ENCODE results near the gene TMEM107.
A peak's percentile ranks its signal among the peaks of the same experiment; 100 is the strongest.

TMEM107 gene

DNA sequence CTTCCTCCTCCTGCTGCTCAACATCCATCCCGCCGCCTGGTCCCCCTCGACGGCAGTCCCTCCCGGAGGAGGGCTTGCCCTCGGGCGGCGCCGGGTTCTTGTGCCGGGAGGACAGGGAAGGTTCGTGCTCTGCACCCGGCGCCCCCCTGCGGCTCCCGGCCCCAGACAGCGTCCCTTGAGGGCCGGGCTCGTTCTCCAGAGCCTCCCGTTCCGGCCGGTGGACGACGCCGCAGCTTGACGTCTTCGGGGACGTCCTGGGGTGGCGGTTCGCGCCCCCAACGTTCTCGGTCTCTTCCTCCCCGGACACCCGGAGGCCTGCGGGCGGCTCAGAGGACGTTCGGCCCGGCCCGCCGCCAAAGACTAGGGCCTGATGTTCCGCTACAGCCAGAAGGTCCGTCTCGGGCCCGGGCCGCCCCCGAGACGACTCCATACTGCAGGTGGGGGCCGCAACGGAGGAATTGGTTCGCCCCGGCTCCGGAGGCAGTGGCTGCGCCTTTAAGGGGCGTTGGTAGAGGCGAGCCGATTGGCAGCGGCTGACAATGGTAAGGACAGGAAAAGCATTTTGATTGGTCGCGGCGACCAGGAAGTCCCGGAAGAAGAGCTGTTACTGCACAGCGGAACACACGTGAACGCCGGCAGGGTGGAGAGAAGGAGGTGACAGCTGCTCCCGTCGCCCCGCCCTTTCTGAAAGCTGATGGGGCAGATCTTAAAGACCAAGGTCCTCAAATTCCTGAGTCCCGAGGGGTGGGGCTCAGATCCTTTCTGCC is 13.7 kb upstream of the TMEM107 start, which contains the start of gene BORCS6:
Gene BORCS6 (minus strand): TSS at position 470 of the 767 bp plus-strand sequence. CDS start 40 bp downstream, at position 430.
- TF ChIP-seq, protein P1, sequence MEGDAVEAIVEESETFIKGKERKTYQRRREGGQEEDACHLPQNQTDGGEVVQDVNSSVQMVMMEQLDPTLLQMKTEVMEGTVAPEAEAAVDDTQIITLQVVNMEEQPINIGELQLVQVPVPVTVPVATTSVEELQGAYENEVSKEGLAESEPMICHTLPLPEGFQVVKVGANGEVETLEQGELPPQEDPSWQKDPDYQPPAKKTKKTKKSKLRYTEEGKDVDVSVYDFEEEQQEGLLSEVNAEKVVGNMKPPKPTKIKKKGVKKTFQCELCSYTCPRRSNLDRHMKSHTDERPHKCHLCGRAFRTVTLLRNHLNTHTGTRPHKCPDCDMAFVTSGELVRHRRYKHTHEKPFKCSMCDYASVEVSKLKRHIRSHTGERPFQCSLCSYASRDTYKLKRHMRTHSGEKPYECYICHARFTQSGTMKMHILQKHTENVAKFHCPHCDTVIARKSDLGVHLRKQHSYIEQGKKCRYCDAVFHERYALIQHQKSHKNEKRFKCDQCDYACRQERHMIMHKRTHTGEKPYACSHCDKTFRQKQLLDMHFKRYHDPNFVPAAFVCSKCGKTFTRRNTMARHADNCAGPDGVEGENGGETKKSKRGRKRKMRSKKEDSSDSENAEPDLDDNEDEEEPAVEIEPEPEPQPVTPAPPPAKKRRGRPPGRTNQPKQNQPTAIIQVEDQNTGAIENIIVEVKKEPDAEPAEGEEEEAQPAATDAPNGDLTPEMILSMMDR (IDR thresholded peaks at IDR 0.05; ENCODE audit: extremely low read depth, insufficient read depth, missing control alignments): peak; percentile 26
- in situ Hi-C loops (cut with MboI; ENCODE audit: low pct_unique_long_range_greater_than_20kb, low sequenced_read_pairs, unreplicated experiment): no loop called here
- DNase-seq (ENCODE audit: low spot score): peak; percentile 94

DNA sequence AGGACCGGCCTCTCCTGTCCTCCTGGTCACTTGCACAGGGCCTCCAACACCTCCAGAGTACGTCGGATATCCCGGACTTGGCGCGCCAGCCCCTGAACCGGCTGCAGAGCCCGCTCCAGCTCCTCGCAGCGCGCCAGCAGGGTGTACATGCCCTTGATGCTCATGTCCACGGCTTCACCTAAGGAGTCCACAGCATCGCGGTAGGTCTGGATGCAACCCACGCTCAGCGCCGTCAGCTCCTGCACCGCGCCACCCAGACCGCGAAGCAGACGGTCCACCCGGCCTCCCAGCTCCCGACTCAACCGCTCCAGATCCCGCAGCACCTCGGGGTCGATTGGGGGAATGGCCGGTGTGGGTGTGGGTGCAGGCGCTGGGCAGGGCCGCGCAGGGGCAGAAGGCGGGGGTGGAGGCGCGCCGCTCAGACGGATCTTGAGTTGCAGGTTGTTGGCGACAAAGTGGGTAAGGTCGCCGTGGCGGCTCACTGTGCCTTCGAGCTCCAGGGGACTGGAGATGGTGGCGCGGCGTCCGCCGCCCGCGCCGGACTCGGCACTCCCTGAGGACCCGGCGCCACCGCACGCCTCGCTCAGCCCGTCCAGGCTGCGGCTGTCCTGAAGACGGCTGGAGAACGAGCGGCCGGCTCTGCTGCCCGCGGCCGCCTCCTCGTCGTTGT is 13.0 kb upstream of the TMEM107 start:
- TF ChIP-seq, protein P1 (IDR thresholded peaks at IDR 0.05; ENCODE audit: extremely low read depth, insufficient read depth, missing control alignments): no peak
- in situ Hi-C loops (cut with MboI; ENCODE audit: low pct_unique_long_range_greater_than_20kb, low sequenced_read_pairs, unreplicated experiment): no loop called here
- no peak for DNase-seq (ENCODE audit: low spot score)

DNA sequence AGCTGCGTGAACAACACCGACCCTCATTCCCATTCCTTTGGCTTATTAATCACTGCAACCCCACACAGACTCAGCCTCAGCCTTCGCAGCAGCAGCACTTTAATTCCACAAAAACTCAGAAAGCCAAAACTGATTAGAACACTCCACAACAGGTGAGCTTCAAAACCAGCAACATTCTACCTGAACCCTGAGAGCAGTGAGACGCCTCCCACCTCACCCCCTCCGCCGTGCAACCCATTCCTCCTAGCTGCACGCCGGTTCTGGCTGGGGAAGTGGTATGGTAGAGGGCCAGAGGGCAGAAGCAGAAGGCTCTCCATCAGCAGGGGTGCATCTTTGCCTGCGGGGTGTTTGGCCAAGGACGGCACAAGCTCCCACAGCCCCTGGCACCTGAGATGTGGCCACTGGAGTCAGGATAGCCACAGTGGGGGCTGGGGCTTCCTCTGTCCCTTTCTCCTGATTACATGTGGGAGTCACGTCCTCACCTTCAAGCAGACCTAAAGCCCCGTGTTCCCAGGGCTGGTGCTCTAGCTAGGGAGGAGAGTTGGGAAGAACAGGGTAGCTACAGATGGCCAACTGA is 12.2 kb upstream of the TMEM107 start:
- no peak for DNase-seq (ENCODE audit: low spot score)
- TF ChIP-seq, protein P1 (IDR thresholded peaks at IDR 0.05; ENCODE audit: extremely low read depth, insufficient read depth, missing control alignments): no peak
- in situ Hi-C loops (cut with MboI; ENCODE audit: low pct_unique_long_range_greater_than_20kb, low sequenced_read_pairs, unreplicated experiment): no loop called here

DNA sequence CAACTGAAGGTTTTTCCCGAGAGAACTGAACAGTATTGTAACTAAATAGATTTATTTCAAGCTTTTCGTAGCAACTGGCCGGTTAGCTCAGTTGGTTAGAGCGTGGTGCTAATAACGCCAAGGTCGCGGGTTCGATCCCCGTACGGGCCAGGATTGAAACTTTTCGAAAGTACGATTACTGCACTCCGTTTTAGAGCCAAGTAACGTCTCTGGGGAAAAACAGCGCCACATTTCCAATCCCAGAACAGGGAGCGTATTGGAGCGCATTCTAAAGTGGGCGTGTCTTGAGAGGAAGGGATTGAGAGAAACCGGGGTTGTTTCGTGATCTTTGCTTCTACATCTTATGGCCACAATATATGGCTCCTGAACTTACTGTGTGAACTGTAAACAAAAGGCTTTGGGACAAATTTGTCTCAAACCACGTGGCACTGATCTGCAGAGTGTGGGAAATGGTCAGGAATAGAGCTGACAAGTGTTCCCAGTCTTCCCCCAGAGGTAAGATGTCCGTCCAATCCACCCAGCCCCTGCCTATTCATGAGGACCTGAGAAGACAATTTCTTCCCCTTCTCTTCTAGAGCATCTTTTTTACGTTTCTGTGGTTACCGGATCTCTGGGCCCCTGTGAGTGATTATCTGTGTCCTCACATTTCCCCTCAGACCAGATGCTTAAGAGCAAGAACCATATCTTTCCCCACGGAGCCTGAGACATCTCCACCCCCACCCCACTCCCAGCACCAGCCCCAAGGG is 11.5 kb upstream of the TMEM107 start:
- TF ChIP-seq, protein P1 (IDR thresholded peaks at IDR 0.05; ENCODE audit: extremely low read depth, insufficient read depth, missing control alignments): no peak
- in situ Hi-C loops (cut with MboI; ENCODE audit: low pct_unique_long_range_greater_than_20kb, low sequenced_read_pairs, unreplicated experiment): no loop called here
- DNase-seq (ENCODE audit: low spot score): peak; percentile 82

DNA sequence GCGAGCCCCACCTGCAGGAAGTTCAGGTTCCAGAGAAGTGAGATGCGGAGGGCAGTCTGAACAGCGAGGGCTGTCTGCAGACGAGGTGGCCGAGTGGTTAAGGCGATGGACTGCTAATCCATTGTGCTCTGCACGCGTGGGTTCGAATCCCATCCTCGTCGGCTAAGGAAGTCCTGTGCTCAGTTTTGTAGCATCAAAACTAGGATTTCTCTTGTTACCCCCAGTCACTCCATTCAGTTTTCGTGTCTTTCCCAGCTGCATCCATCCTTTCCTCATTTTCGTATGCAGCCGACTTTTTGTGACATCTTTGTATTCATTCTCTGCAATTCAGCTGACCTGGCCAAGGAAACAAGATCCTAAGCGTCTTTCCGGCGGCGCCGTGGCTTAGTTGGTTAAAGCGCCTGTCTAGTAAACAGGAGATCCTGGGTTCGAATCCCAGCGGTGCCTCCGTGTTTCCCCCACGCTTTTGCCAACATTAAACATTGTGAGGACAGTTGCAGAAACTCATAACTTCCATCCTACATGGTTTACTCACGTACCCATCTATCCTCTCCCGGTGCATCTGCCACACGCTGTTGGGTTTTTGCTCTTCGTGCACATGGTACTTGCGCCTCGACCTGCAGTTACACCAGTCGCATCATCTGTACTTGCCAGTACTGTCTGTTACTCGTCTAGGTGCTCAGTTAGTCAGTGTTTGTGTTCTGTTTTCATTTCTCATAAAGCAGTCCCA is 10.8 kb upstream of the TMEM107 start:
- DNase-seq (ENCODE audit: low spot score): peak; percentile 81
- in situ Hi-C loops (cut with MboI; ENCODE audit: low pct_unique_long_range_greater_than_20kb, low sequenced_read_pairs, unreplicated experiment): no loop called here
- TF ChIP-seq, protein P1 (IDR thresholded peaks at IDR 0.05; ENCODE audit: extremely low read depth, insufficient read depth, missing control alignments): peak; percentile 40

DNA sequence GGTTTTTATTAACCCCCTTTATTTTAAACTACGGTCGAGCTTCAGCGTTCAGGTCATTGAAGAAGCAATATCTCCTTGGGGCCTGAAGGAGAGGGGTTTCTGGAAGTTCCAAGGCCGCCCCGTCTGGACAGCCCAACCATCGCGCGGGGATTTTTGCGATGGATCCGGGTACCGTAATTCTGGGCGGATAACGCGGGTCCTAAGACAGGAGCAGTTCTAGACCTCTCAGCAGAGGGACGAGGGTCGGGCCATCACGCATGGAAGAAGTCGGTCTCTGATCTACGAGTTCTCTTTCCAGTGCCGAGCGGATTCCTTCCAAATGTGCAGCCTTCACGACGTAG is 10.2 kb upstream of the TMEM107 start:
- DNase-seq (ENCODE audit: low spot score): no peak
- in situ Hi-C loops (cut with MboI; ENCODE audit: low pct_unique_long_range_greater_than_20kb, low sequenced_read_pairs, unreplicated experiment): no loop called here
- TF ChIP-seq, protein P1 (IDR thresholded peaks at IDR 0.05; ENCODE audit: extremely low read depth, insufficient read depth, missing control alignments): no peak
